WERI-Rb-1 (cell line): ENCODE measurements around the gene LRRC49.

Source experiments
- DNase-seq: peaks from one replicate; pipeline ENCODE4 v3.0.0-alpha.2; 2020
- H3K27ac ChIP-seq: fragments of 250-450 bp; sonication (Bioruptor Pico); 2 replicates; pipeline ENCODE4 v1.5.1; 2020; ENCODE audit warnings: mild to moderate bottlenecking, moderate library complexity
- H3K27me3 ChIP-seq: fragments of 250-450 bp; sonication (Bioruptor Pico); 2 replicates; pipeline ENCODE4 v1.5.1; 2021; ENCODE audit warnings: mild to moderate bottlenecking, low read depth, moderate library complexity; ENCODE audit not compliant: insufficient read depth, severe bottlenecking
- H3K36me3 ChIP-seq: fragments of 250-450 bp; sonication (Bioruptor Pico); 2 replicates; pipeline ENCODE4 v1.5.1; 2020; ENCODE audit warnings: mild to moderate bottlenecking, moderate library complexity
- H3K4me3 ChIP-seq: 2 replicates; pipeline ENCODE4 v1.5.1; 2011; ENCODE audit warnings: low read depth, mild to moderate bottlenecking, control low read depth, low read length
- H3K9me3 ChIP-seq: fragments of 250-450 bp; sonication (Bioruptor Pico); 2 replicates; pipeline ENCODE4 v1.5.1; 2021; ENCODE audit warnings: mild to moderate bottlenecking, moderate library complexity; ENCODE audit not compliant: severe bottlenecking
- TF ChIP-seq, protein P1 (sequence below): IDR thresholded peaks from 2 replicates; pipeline ENCODE4 v1.5.1; 2011; ENCODE audit warnings: low read depth, mild to moderate bottlenecking, control low read depth, inconsistent platforms, low read length

Gene LRRC49

GRCh38 chr15:71091601-71092000 is 199.0 kb downstream of the LRRC49 start:
- H3K27ac ChIP-seq = no peak overlapping the region
- TF ChIP-seq, protein P1, sequence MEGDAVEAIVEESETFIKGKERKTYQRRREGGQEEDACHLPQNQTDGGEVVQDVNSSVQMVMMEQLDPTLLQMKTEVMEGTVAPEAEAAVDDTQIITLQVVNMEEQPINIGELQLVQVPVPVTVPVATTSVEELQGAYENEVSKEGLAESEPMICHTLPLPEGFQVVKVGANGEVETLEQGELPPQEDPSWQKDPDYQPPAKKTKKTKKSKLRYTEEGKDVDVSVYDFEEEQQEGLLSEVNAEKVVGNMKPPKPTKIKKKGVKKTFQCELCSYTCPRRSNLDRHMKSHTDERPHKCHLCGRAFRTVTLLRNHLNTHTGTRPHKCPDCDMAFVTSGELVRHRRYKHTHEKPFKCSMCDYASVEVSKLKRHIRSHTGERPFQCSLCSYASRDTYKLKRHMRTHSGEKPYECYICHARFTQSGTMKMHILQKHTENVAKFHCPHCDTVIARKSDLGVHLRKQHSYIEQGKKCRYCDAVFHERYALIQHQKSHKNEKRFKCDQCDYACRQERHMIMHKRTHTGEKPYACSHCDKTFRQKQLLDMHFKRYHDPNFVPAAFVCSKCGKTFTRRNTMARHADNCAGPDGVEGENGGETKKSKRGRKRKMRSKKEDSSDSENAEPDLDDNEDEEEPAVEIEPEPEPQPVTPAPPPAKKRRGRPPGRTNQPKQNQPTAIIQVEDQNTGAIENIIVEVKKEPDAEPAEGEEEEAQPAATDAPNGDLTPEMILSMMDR = no peak
- H3K4me3 ChIP-seq = no peak overlapping the region
- DNase-seq = no peak
- no peaks in the 10 kb centered on the region for H3K36me3 ChIP-seq
- H3K27me3 ChIP-seq = no peaks in the 10 kb centered on the region
- no peaks in the 10 kb centered on the region for H3K9me3 ChIP-seq

GRCh38 chr15:71092056-71092600 is 199.5 kb downstream of the LRRC49 start:
- DNase-seq = no peak
- Histone ChIP-seq H3K36me3 (no peaks in the 10 kb centered on the region), H3K9me3 (no peaks in the 10 kb centered on the region), H3K4me3 (no peak overlapping the region), H3K27ac (no peak overlapping the region), H3K27me3 (no peaks in the 10 kb centered on the region)
- TF ChIP-seq, protein P1 = no peak

DNA sequence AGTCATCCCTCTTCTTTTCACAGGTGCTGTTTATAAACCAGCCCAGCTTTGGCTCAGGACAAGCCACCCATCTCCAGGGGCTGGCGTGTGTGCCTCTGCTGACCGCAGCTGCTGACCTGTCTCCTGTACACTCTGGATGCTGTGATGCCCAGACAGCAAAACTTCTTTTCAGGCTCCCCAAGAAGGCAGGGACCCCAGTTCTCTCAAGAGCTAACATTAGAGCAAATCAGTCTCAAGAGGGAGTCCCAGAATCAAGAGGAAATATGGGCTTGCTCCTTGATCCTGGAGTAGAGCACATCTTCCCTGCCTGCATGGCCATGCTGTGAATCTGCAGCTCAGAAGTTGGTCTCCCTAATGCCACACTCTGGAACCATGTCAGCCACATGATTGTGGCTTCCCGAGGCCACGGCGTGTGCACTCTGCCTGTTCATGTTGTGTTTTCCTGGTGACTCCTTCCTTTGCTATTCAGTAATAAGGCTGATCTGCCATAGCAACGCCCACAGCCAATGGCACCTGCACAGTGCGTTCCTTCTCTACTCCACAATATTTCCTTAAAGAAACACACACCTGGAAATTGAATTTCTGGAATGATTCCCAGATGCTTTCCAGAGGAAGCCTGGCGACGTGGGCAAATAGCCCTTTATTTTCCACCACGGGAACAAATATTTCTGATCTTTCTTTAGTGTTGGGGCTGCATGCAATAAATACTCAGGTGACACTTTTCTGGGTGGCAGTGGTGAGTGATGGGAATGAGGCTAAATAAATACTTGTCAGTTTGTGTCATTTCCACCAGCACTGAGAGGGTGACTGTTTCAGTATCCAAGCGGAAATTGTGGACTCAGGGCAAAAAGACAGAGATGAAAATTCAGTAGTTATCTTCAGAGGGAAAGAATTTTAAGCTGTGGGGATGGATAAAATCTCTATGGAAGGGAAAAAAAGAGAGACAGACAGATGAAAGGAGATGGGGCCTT is 200.7 kb downstream of the LRRC49 start:
- H3K4me3 ChIP-seq = no peak overlapping the region
- no peak overlapping the region for H3K27ac ChIP-seq
- H3K9me3 ChIP-seq = no peaks in the 10 kb centered on the region
- no peak for DNase-seq
- TF ChIP-seq, protein P1 = no peak
- H3K36me3 ChIP-seq = no peaks in the 10 kb centered on the region
- H3K27me3 ChIP-seq = no peaks in the 10 kb centered on the region

- no peaks in the 10 kb centered on the region for H3K36me3 ChIP-seq
Observed at GRCh38 chr15:71094137-71094536, 201.5 kb downstream of the LRRC49 start.

GRCh38 chr15:71096676-71097075 is 204.1 kb downstream of the LRRC49 start:
- DNase-seq = peak; percentile 57
- no peaks in the 10 kb centered on the region for H3K27me3 ChIP-seq
- TF ChIP-seq, protein P1 = no peak
- H3K4me3 ChIP-seq = no peak overlapping the region
- no peaks in the 10 kb centered on the region for H3K36me3 ChIP-seq
- H3K9me3 ChIP-seq = no peaks in the 10 kb centered on the region
- peak overlapping the region; percentile 5; the same call in 1 of the 2 replicates for H3K27ac ChIP-seq

More at GRCh38 chr15:71094137-71094536, 201.5 kb downstream of the LRRC49 start:
- Histone ChIP-seq H3K4me3 (no peak overlapping the region), H3K27me3 (no peaks in the 10 kb centered on the region), H3K9me3 (no peaks in the 10 kb centered on the region), H3K27ac (no peak overlapping the region)
- TF ChIP-seq, protein P1 = no peak
- DNase-seq = no peak
